Endothelial cell of umbilical vein (primary cell): Measurements from ENCODE around the gene MAP1LC3B. TPM values are rescaled to one million over a fixed set of nuclear protein-coding genes. Genes with fewer than 3 reads are reported as not detected.

ENCODE experiments used
- BruUV-seq: library from RNA; stranded (reverse); fragments of 400-500 nt; replicated peaks from 2 replicates; lab custom pipeline; 2021; lab: Mats Ljungman, UMichigan
- CTCF ChIA-PET: fragments of 300-600, 350-600 bp; sonication (Branson Sonifier 250); formaldehyde crosslinking; loops from one replicate; lab custom pipeline; 2021; ENCODE audit warnings: antibody characterized with exemption, inconsistent platforms; lab: Charles Lee
- POLR2A ChIA-PET: fragments of 300-600, 350-600 bp; sonication (Branson Sonifier 250); formaldehyde crosslinking; loops from one replicate; lab custom pipeline; 2021; ENCODE audit warnings: antibody characterized with exemption, inconsistent platforms; lab: Charles Lee
- DNase-seq: peaks from one replicate; pipeline ENCODE4 v3.0.0-alpha.2; 2011; ENCODE audit warnings: low read depth, low spot score
- FAIRE-seq: peaks from 2 replicates; lab custom pipeline; 2011; peaks lifted over from hg19 to GRCh38; lab: Jason Lieb, UNC
- H2AFZ ChIP-seq: 2 replicates; pipeline ENCODE4 v1.6.0; 2012; ENCODE audit warnings: low read depth, low read length, control low read depth, inconsistent platforms
- H3K27ac ChIP-seq: 2 replicates; pipeline ENCODE4 v1.5.1; 2011; ENCODE audit warnings: low read depth, mild to moderate bottlenecking, control low read depth, low read length, moderate library complexity; ENCODE audit not compliant: insufficient read depth
- H3K27me3 ChIP-seq, 2 experiments: 2 replicates each; pipeline versions ENCODE4 v1.6.0 to v1.6.1; 2011; ENCODE audit warnings: low read length in 2 of 2, mixed read lengths in 1 of 2; ENCODE audit not compliant: control insufficient read depth in 2 of 2, insufficient read depth in 2 of 2
- H3K36me3 ChIP-seq, 2 experiments: 2 replicates in 1 of 2; 3 replicates in 1 of 2; pipeline ENCODE4 v1.5.1; 2011; ENCODE audit warnings: low read length in 2 of 2, mild to moderate bottlenecking in 1 of 2, moderate library complexity in 1 of 2; ENCODE audit not compliant: control insufficient read depth in 2 of 2, insufficient read depth in 2 of 2; ENCODE audit errors: extremely low read depth in 1 of 2
- H3K4me1 ChIP-seq: 3 replicates; pipeline ENCODE4 v1.5.1; 2011; ENCODE audit warnings: mild to moderate bottlenecking, low read length; ENCODE audit not compliant: control insufficient read depth, insufficient read depth; ENCODE audit errors: extremely low read depth
- H3K4me2 ChIP-seq: 2 replicates; pipeline ENCODE4 v1.6.1; 2011; ENCODE audit warnings: low read length, control low read depth, mixed read lengths; ENCODE audit not compliant: insufficient read depth
- H3K4me3 ChIP-seq, 3 experiments: fragments of 200-600 bp in 1 of 3; sonication (generic), shearing (Covaris generic) in 1 of 3; replicated peaks in 1 of 3; 2 replicates each; pipeline ENCODE4 v1.5.1; 2011 to 2016; ENCODE audit warnings: control low read depth in 3 of 3, low read length in 3 of 3, mild to moderate bottlenecking in 2 of 3, inconsistent platforms in 1 of 3, low read depth in 1 of 3, moderate library complexity in 1 of 3; ENCODE audit not compliant: insufficient read depth in 1 of 3
- H3K79me2 ChIP-seq: 2 replicates; pipeline ENCODE4 v1.6.0; 2012; ENCODE audit warnings: low read length, inconsistent platforms; ENCODE audit not compliant: control insufficient read depth, insufficient read depth
- H3K9ac ChIP-seq: replicated peaks from 2 replicates; pipeline ENCODE3; 2011; ENCODE audit warnings: low read length, control low read depth; ENCODE audit not compliant: insufficient read depth; ENCODE audit errors: extremely low read depth
- H3K9me1 ChIP-seq: replicated peaks from 3 replicates; pipeline ENCODE4 v1.6.0; 2011; ENCODE audit warnings: mild to moderate bottlenecking, low read length; ENCODE audit not compliant: control insufficient read depth, insufficient read depth; ENCODE audit errors: extremely low read depth
- H3K9me3 ChIP-seq: replicated peaks from 2 replicates; pipeline ENCODE4 v1.5.1; 2012; ENCODE audit warnings: low read length, inconsistent platforms; ENCODE audit not compliant: control insufficient read depth, insufficient read depth
- H4K20me1 ChIP-seq: replicated peaks from 2 replicates; pipeline ENCODE3; 2011; ENCODE audit warnings: mild to moderate bottlenecking, low read length; ENCODE audit not compliant: control insufficient read depth, insufficient read depth; ENCODE audit errors: extremely low read depth
- CTCF ChIP-seq, 2 donors: IDR thresholded peaks; 1 replicate in 1 of 2; 2 replicates in 1 of 2; pipeline ENCODE4 v1.5.1; 2011; ENCODE audit warnings: low read length in 2 of 2, mild to moderate bottlenecking in 2 of 2, moderate library complexity in 2 of 2, control low read depth in 1 of 2, inconsistent platforms in 1 of 2, low read depth in 1 of 2; ENCODE audit not compliant: insufficient read depth in 1 of 2; ENCODE audit errors: extremely low read depth in 1 of 2
- EZH2 ChIP-seq: IDR thresholded peaks from 2 replicates; pipeline ENCODE4 v1.6.1; 2012; ENCODE audit warnings: borderline replicate concordance, low read depth, mild to moderate bottlenecking, moderate library complexity, low read length, inconsistent platforms; ENCODE audit not compliant: severe bottlenecking
- FOS ChIP-seq: IDR thresholded peaks from 2 replicates; pipeline ENCODE4 v1.6.1; 2011; ENCODE audit warnings: mild to moderate bottlenecking, low read length, moderate library complexity, borderline replicate concordance; ENCODE audit not compliant: insufficient read depth
- GATA2 ChIP-seq: IDR thresholded peaks from 2 replicates; pipeline ENCODE4 v1.7.0; 2011; ENCODE audit warnings: low read depth, mild to moderate bottlenecking, moderate library complexity, mixed read lengths, low read length; ENCODE audit not compliant: insufficient read length, insufficient read depth
- JUN ChIP-seq: IDR thresholded peaks from 2 replicates; pipeline ENCODE4 v1.6.1; 2011; ENCODE audit warnings: borderline replicate concordance, low read depth; ENCODE audit not compliant: insufficient read length, insufficient read depth
- MAX ChIP-seq: IDR thresholded peaks from 2 replicates; pipeline ENCODE4 v1.6.1; 2011; ENCODE audit not compliant: insufficient read depth, insufficient read length
- MYC ChIP-seq: IDR thresholded peaks from one replicate; pipeline ENCODE4 v1.6.1; 2011; ENCODE audit warnings: mild to moderate bottlenecking, low read depth, low read length
- POLR2A ChIP-seq: IDR thresholded peaks from 2 replicates; pipeline ENCODE4 v1.6.1; 2012; ENCODE audit warnings: low read depth, mild to moderate bottlenecking, control low read depth, low read length
- POLR2AphosphoS5 ChIP-seq: IDR thresholded peaks from 2 replicates; pipeline ENCODE4 v1.6.1; 2012; ENCODE audit warnings: low read depth, mild to moderate bottlenecking, control low read depth, low read length, moderate library complexity; ENCODE audit not compliant: insufficient read depth
- dilution Hi-C: fragments of 300-500 bp; cut with MboI; formaldehyde crosslinking; loops from one replicate; pipeline ENCODE4 v1.15.0; 2019; ENCODE audit warnings: low sequenced_read_pairs; ENCODE audit not compliant: extremely low pct_ligation_motif_present
- intact Hi-C: fragments of 100-400 bp; cut with micrococcal nuclease; formaldehyde crosslinking; loops from one replicate; pipeline ENCODE4 v1.10.0; 2022
- polyA plus RNA-seq, 4 experiments: library from polyadenylated mRNA; depleted of rRNA in 3 of 4; stranded (reverse) in 3 of 4; unstranded in 1 of 4; fragments of >200 nt; gene quantifications; 2 replicates each; pipeline versions ENCODE4 v1.2.1 to v1.2.3, GENCODE V29; 2011 to 2012; ENCODE audit warnings: missing spikeins in 1 of 4
- total RNA-seq: library from RNA; stranded (reverse); gene quantifications from 2 replicates; pipeline ENCODE4 v1.2.3, GENCODE V29; 2021

MAP1LC3B gene
- total and polyA plus RNA-seq, 2 donors (not counting 3 experiments of a cell fraction or from before 2014, with no cell fraction given): 40.7 to 99.9 TPM

- Histone ChIP-seq H3K9me3 (no peaks in the 10 kb centered on the region), H3K4me2 (no peak overlapping the region), H3K4me1 (no peaks in the 10 kb centered on the region), H2AFZ (no peak overlapping the region), H4K20me1 (no peaks in the 10 kb centered on the region), H3K27ac (no peak overlapping the region), H3K9me1 (no peaks in the 10 kb centered on the region), H3K4me3 (no peak overlapping the region), H3K79me2 (no peaks in the 10 kb centered on the region), H3K9ac (no peak overlapping the region), H3K36me3 (peaks cover 3 to 27% of the 10 kb centered on the region in 2 experiments), H3K27me3 (no peaks in the 10 kb centered on the region)
- ChIA-PET CTCF (interaction anchor here (1.7 kb wide), 1 partner anchor 147 kb away, joined by 3 read pairs; no protein-coding TSS in a partner anchor), POLR2A (no interaction called here)
- TF ChIP-seq MAX: no peak
- no peak for TF ChIP-seq FOS
- no peak for TF ChIP-seq POLR2AphosphoS5
- TF ChIP-seq JUN: no peak
- TF ChIP-seq EZH2: no peak
- TF ChIP-seq GATA2: no peak
- TF ChIP-seq POLR2A: no peak
- TF ChIP-seq CTCF (IDR thresholded peaks at IDR 0.05; ENCODE audit: extremely low read depth in 1 of 2, insufficient read depth in 1 of 2, low read depth in 1 of 2, low read length in 2 of 2): no peak
- TF ChIP-seq MYC: no peak
- dilution Hi-C loops: no loop called here
- DNase-seq (no peak), FAIRE-seq (no peak)
- no TSS peak for BruUV-seq
- intact Hi-C loops: no loop called here
These were observed 31.3 kb downstream of the MAP1LC3B start for GRCh38 chr16:87423429-87423828.
